Keratinocyte (primary cell): ENCODE measurements around the gene TMEM163.

Experiments
- CTCF ChIP-seq, 3 experiments: IDR thresholded peaks in 1 of 3; conservative IDR thresholded peaks in 1 of 3; optimal IDR thresholded peaks in 1 of 3; 2 replicates in 2 of 3; 3 replicates in 1 of 3; pipeline versions ENCODE3 to v1.5.1; 2011; ENCODE audit warnings: low read length in 3 of 3, mild to moderate bottlenecking in 3 of 3, moderate library complexity in 2 of 3, control low read depth in 1 of 3, inconsistent platforms in 1 of 3; ENCODE audit not compliant: insufficient read depth in 2 of 3; ENCODE audit errors: extremely low read depth in 1 of 3
- EZH2 ChIP-seq: IDR thresholded peaks from one replicate; pipeline ENCODE4 v1.6.1; 2012; ENCODE audit warnings: inconsistent platforms, mild to moderate bottlenecking, low read length, moderate library complexity

GRCh38 chr2:134600208-134600607 is 118.6 kb downstream of the TMEM163 start:
- TF ChIP-seq CTCF (optimal IDR thresholded peaks at IDR 0.05 in 1 of 3, IDR thresholded peaks at IDR 0.05 in 1 of 3, conservative IDR thresholded peaks at IDR 0.05 in 1 of 3; ENCODE audit: extremely low read depth in 1 of 3, insufficient read depth in 2 of 3, low read length in 3 of 3): no peak
- no peak for TF ChIP-seq EZH2
